Stimulated activated CD8-positive, alpha-beta memory T cell treated with anti-CD3 and anti-CD28 coated beads, Interleukin-15, amount 100 ng/mL, for 4 hours (primary cell): ENCODE data around the gene ZNF423.

Experiments
- DNase-seq, 2 donors: peaks; one replicate each; pipeline ENCODE4 v3.0.0-alpha.2; 2020; ENCODE audit warnings: low read depth in 2 of 2

The ZNF423 gene

GRCh38 chr16:49494891-49495566 lies 360.9 kb downstream of the ZNF423 start:
- no peak for DNase-seq

GRCh38 chr16:49494474-49494873 lies 361.4 kb downstream of the ZNF423 start:
- DNase-seq = no peak

GRCh38 chr16:49493836-49494235 lies 362.1 kb downstream of the ZNF423 start:
- DNase-seq = no peak

GRCh38 chr16:49492896-49493626 lies 362.9 kb downstream of the ZNF423 start:
- DNase-seq = no peak

GRCh38 chr16:49491771-49492761 lies 363.8 kb downstream of the ZNF423 start:
- no peak for DNase-seq

GRCh38 chr16:49491106-49491670 lies 364.7 kb downstream of the ZNF423 start:
- DNase-seq = no peak

GRCh38 chr16:49490321-49490705 lies 365.6 kb downstream of the ZNF423 start:
- no peak for DNase-seq

GRCh38 chr16:49489686-49490320 lies 366.1 kb downstream of the ZNF423 start:
- DNase-seq = no peak

- DNase-seq = no peak
These were observed 367.0 kb downstream of the ZNF423 start for GRCh38 chr16:49488740-49489525.

GRCh38 chr16:49488336-49488735 lies 367.6 kb downstream of the ZNF423 start:
- no peak for DNase-seq

- no peak for DNase-seq
These were observed 368.2 kb downstream of the ZNF423 start for GRCh38 chr16:49487746-49488145.

GRCh38 chr16:49486400-49486799 lies 369.5 kb downstream of the ZNF423 start:
- no peak for DNase-seq

GRCh38 chr16:49485663-49486062 lies 370.2 kb downstream of the ZNF423 start:
- DNase-seq = no peak

GRCh38 chr16:49484936-49485335 lies 371.0 kb downstream of the ZNF423 start:
- DNase-seq = no peak

- no peak for DNase-seq
These were observed 371.5 kb downstream of the ZNF423 start for GRCh38 chr16:49484451-49484849.

GRCh38 chr16:49483651-49484450 lies 372.1 kb downstream of the ZNF423 start:
- DNase-seq = no peak

- DNase-seq = no peak
These were observed 372.7 kb downstream of the ZNF423 start for GRCh38 chr16:49483251-49483650.

- no peak for DNase-seq
These were observed 373.2 kb downstream of the ZNF423 start for GRCh38 chr16:49482690-49483089.

- no peak for DNase-seq
These were observed 377.3 kb downstream of the ZNF423 start for GRCh38 chr16:49478616-49479015.

GRCh38 chr16:49478107-49478506 lies 377.8 kb downstream of the ZNF423 start:
- no peak for DNase-seq
